Metanephros (tissue), 2 donors: ENCODE data around the gene TMEM145. TPM values are rescaled to one million over a fixed set of nuclear protein-coding genes. Genes with fewer than 3 reads are reported as not detected.

Experiments used
- small RNA-seq: library from RNA; depleted of rRNA; stranded (forward); fragments of <200 nt; gene quantifications from one replicate; pipeline ENCODE3, GENCODE V24; 2014; ENCODE audit warnings: low replicate concordance
- total RNA-seq: library from RNA; depleted of rRNA; stranded (reverse); fragments of >200 nt; gene quantifications from one replicate; pipeline ENCODE4 v1.2.3, GENCODE V29; 2014

TMEM145 gene
- 0.99 TPM for total RNA-seq

DNA sequence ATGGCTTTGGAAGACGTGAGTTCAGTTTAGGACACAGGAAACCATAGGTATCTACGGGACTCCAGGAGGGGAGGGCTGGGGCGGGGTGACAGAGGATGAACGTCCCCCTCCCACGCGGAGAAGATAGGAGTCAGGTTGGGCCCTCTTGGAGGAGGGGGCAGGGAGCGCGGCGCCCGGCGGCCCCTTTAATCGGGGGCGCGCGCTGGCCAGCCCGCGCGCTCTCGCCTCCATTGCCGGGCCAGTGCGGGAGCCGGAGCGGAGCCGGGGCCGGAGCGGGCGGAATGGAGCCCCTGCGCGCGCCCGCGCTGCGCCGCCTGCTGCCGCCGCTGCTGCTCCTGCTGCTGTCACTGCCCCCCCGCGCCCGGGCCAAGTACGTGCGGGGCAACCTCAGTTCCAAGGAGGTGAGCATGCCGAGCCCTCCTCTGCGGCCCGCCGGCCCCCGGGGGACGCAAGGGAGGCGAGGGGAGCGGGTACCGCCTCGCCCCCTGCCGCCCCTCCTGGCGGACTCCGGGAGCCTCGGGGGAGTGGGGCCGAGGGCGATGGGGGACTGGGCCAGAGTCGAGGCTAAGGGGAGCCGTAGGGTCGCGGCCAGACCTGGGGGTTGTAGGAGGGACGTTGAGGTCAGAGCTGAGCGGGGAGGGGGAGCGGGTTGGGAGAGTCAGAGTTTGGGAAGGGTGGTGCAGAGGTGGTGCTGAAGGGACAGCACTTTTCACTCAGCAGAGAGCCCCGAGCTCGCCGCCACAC lies at the start of gene TMEM145:
Gene TMEM145, plus strand, starts transcription at position 214 of the 744 bp plus-strand sequence. Its CDS starts 68 bp downstream, at position 282.

DNA sequence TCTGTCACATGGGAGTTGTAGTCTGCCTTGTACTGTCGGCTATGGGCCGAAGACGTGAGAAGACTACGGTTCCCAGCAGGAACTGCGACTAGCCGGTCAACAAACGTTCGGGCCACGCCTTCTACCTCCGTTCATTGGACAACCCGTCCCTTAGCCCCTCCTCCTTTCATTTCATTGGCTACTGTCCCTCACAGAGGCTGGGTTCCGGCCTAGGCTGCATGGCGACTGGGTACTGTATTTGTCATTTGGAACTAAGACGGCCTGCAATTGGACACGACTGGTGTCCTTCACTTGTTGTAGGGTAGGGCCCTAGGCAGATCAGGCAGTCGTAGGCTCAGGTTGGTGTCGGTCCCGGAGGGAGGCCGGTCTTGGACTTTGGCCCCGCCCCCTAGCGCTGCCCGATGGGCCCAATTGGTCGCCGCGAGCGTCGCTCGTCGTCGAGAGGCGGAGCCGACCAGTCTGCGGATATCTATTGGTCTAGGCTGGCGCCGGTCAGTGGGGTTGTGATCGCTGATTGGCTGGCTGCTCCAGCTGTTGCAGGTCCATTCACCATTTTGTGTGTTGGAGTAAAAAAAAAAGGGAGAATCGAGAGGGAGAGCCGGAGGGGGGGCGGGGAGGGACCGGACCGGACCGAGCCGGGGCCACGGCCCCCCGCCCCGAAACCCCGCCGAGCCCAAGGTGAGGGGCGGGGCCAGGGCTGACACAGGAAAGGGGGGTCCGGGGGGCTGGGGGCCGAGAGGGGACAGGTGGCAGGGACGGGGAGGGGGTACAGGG lies 44.2 kb upstream of the TMEM145 start, which contains the start of gene CIC:
Gene CIC, plus strand, starts transcription at position 549 of the 774 bp plus-strand sequence. CDS start 2,532 bp downstream, outside the sequence.

DNA sequence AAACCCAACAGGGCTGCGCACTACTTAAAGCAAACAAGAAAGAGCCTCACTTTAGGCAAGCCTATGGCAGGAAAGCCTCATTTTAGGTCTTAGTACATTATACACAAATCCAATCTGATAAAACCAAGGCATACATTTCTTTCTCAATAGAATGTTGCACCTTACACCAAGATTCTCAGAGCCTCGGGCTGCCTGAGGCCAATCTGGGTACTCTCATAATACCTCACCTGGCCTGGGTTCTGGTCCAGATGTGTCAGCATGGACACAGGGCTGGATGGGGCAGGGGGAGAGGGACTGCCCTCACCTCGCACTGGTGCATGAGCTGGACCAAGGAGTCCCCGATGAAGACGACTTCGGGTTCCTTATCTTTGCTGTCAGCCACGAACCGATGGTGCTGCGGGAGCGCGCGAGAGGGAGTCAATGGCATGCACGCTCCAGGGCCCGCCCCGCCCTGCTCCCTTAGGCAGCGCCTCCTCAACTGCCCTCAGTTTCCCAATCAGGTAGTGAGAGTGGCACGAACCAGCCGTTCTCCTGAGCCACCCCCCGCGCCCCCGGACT lies 11.4 kb upstream of the TMEM145 start, which contains the start of gene PRR19:
Gene PRR19, plus strand, starts transcription at position 487 of the 558 bp plus-strand sequence. CDS start 7,453 bp downstream, outside the sequence.

DNA sequence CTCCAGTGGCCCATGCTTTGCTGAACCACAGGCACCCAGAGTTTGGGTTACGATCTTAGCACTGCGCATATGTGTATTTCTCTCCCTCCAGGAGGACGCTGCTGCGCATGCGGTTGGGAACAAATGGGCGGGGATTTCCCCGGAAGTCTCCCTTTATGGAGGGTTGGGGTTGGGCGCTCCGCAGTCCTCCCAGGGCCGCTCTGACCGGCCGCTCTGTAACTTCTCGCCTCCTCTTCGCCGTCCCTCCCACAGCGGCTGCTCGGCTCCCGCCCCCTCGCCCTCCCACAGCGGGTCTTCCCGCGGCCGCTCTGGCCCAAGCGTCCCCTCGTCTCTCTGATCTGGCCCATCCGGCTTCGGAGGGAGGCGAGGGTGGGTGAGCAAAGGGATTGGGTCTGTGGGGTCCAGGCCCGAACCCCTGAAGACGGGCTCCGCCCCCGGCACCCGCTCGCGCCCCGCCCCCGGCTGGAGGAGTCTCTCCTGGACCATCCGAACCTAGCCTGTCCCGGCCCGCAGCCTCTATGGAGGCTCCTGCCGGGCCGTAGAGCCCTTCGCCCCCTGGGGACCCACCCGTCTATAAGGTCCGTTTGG lies 12.3 kb downstream of the TMEM145 start, which contains the start of gene MEGF8:
Gene MEGF8, plus strand, starts transcription at position 328 of the 588 bp plus-strand sequence. CDS start 609 bp downstream, outside the sequence.

Small RNAs within 50 kb of the gene (small RNA-seq; reads per million reads assigned to genes)
- not detected for gene MIR8077

Other genes with a start within 250 kb of the TMEM145 start
- 20.8 TPM for gene GRIK5, start 243.1 kb upstream of the TMEM145 start, total RNA-seq
- 21.1 TPM for gene ZNF574, start 237.1 kb upstream of the TMEM145 start, total RNA-seq
- gene POU2F2, start 180.9 kb upstream of the TMEM145 start, total RNA-seq: 0.70 TPM
- 36.3 TPM for gene DEDD2, start 95.6 kb upstream of the TMEM145 start, total RNA-seq
- gene ZNF526, start 93.0 kb upstream of the TMEM145 start, total RNA-seq: 10.2 TPM
- 29.5 TPM for gene GSK3A, start 70.7 kb upstream of the TMEM145 start, total RNA-seq
- gene ERF, start 58.2 kb upstream of the TMEM145 start, total RNA-seq: 43.8 TPM
- 40.2 TPM for gene CIC, start 44.1 kb upstream of the TMEM145 start, total RNA-seq
- gene PRR19, start 11.2 kb upstream of the TMEM145 start, total RNA-seq: 0.70 TPM
- 57.8 TPM for gene PAFAH1B3, start 10.7 kb upstream of the TMEM145 start, total RNA-seq
- 50.2 TPM for gene MEGF8, start 12.3 kb downstream of the TMEM145 start, total RNA-seq
- 0.76 TPM for gene CNFN, start 77.0 kb downstream of the TMEM145 start, total RNA-seq
- gene LIPE, start 114.1 kb downstream of the TMEM145 start, total RNA-seq: 16.4 TPM
- 0.23 TPM for gene CXCL17, start 129.6 kb downstream of the TMEM145 start, total RNA-seq
- gene CEACAM1, start 215.2 kb downstream of the TMEM145 start, total RNA-seq: 14.2 TPM